Measurements from ENCODE around the gene IRF7. TPM values are rescaled to one million over a fixed set of nuclear protein-coding genes. Genes with fewer than 3 reads are reported as not detected.

Gene IRF7
- polyA plus RNA-seq, 1 of the 3 experiments (the other 2 are of a cell fraction), result 6.3 TPM

GRCh38 chr11:609341-609811, 6.4 kb downstream of the IRF7 start:
- H3K4me1 ChIP-seq (ENCODE audit: control insufficient read depth in 1 of 2, insufficient read depth in 2 of 2, low read depth in 1 of 2, low read length in 1 of 2), result peaks cover 4 to 18% of the 10 kb centered on the region in 2 experiments; a peak in 1 of 4 replicates
- TF ChIP-seq TAF1 (IDR thresholded peaks at IDR 0.05; ENCODE audit: borderline replicate concordance, low read depth, low read length), result no peak
- no peak for TF ChIP-seq SIN3A (IDR thresholded peaks at IDR 0.05; ENCODE audit: borderline replicate concordance, low read depth, low read length)
- TF ChIP-seq MAX (IDR thresholded peaks at IDR 0.05; ENCODE audit: low read depth), result no peak
- no peak for TF ChIP-seq MXI1 (IDR thresholded peaks at IDR 0.05; ENCODE audit: low read depth, low read length)
- no peak for TF ChIP-seq FOSL2 (IDR thresholded peaks at IDR 0.05; ENCODE audit: borderline replicate concordance, low read depth)
- TF ChIP-seq PBX3 (IDR thresholded peaks at IDR 0.05), result no peak
- no peaks in the 10 kb centered on the region for H3K27me3 ChIP-seq (ENCODE audit: insufficient read depth)
- POLR2A ChIA-PET, result interaction anchor here (1.2 kb wide), 1 partner anchor 24 kb away, joined by 3 read pairs; no protein-coding TSS in a partner anchor
- H3K9ac ChIP-seq, result no peak overlapping the region
- peaks cover 6% of the 10 kb centered on the region for H3F3A ChIP-seq (replicated peaks; ENCODE audit: insufficient read depth)
- no peak overlapping the region for H2AFZ ChIP-seq (ENCODE audit: low read depth)
- H4K20me1 ChIP-seq (ENCODE audit: insufficient read depth), result peaks cover 30% of the 10 kb centered on the region
- no peak for DNase-seq
- CTCF ChIA-PET, result no interaction called here
- H3K9me3 ChIP-seq, result no peaks in the 10 kb centered on the region
- no peak overlapping the region for H3K27ac ChIP-seq (ENCODE audit: low read depth in 2 of 2, low read length in 1 of 2)
- WGBS (ENCODE audit: low lambda C conversion rate), result 81% methylated on average over 6 of the region's 28 CpGs
- peaks cover 7% of the 10 kb centered on the region; the same call in 1 of the 2 replicates for H3K79me2 ChIP-seq (ENCODE audit: insufficient read depth)
- peaks cover 37 to 87% of the 10 kb centered on the region in 2 experiments for H3K36me3 ChIP-seq (replicated peaks in 1 of 2; ENCODE audit: control insufficient read depth in 1 of 2, insufficient read depth in 2 of 2, low read length in 1 of 2)
- H3K4me3 ChIP-seq (ENCODE audit: low read depth in 2 of 2, low read length in 1 of 2), result no peak overlapping the region
- H3K9me2 ChIP-seq, result no peaks in the 10 kb centered on the region
- no peak overlapping the region for H3K4me2 ChIP-seq

- no peak for DNase-seq
- Histone ChIP-seq H2AFZ (ENCODE audit: low read depth) (no peak overlapping the region), H3K4me2 (no peak overlapping the region), H3K79me2 (ENCODE audit: insufficient read depth) (peaks cover 7% of the 10 kb centered on the region; the same call in 1 of the 2 replicates), H3K4me1 (ENCODE audit: control insufficient read depth in 1 of 2, insufficient read depth in 2 of 2, low read depth in 1 of 2, low read length in 1 of 2) (peaks cover 4 to 14% of the 10 kb centered on the region in 2 experiments; a peak in 1 of 4 replicates), H3K27ac (ENCODE audit: low read depth in 2 of 2, low read length in 1 of 2) (no peak overlapping the region), H3F3A (replicated peaks; ENCODE audit: insufficient read depth) (peaks cover 6% of the 10 kb centered on the region), H3K36me3 (replicated peaks in 1 of 2; ENCODE audit: control insufficient read depth in 1 of 2, insufficient read depth in 2 of 2, low read length in 1 of 2) (peaks cover 38 to 91% of the 10 kb centered on the region in 2 experiments), H3K4me3 (ENCODE audit: low read depth in 2 of 2, low read length in 1 of 2) (no peak overlapping the region), H3K9me3 (no peaks in the 10 kb centered on the region), H4K20me1 (ENCODE audit: insufficient read depth) (peaks cover 29% of the 10 kb centered on the region), H3K9ac (no peak overlapping the region), H3K9me2 (no peaks in the 10 kb centered on the region), H3K27me3 (ENCODE audit: insufficient read depth) (no peaks in the 10 kb centered on the region)
- 95% methylated on average over 18 of the region's 28 CpGs for WGBS (ENCODE audit: low lambda C conversion rate)
- CTCF ChIA-PET, result interaction anchor here (0.7 kb wide), 1 partner anchor 19 kb away, joined by 3 read pairs; no protein-coding TSS in a partner anchor
- POLR2A ChIA-PET, result interaction anchor here (1.2 kb wide), 1 partner anchor 23 kb away, joined by 3 read pairs; no protein-coding TSS in a partner anchor
- TF ChIP-seq GATA2 (CRISPR knock-in tag; IDR thresholded peaks at IDR 0.05), result no peak
Observed at GRCh38 chr11:608791-609251, 6.9 kb downstream of the IRF7 start.

- POLR2A ChIA-PET, result interaction anchor here (0.6 to 1.6 kb wide), 3 partner anchors 7 to 89 kb away, joined by 3 read pairs; partner anchors contain the start of gene IRF7
- no peak overlapping the region for H3K9ac ChIP-seq
- no peak overlapping the region for H3K4me3 ChIP-seq (ENCODE audit: low read depth in 2 of 2, low read length in 1 of 2)
- CTCF ChIA-PET, result interaction anchor here (0.7 kb wide), 2 partner anchors 20 to 119 kb away, joined by 3 read pairs; no protein-coding TSS in a partner anchor
- no peaks in the 10 kb centered on the region for H3K9me3 ChIP-seq
- 96% methylated on average over 28 of the region's 45 CpGs for WGBS (ENCODE audit: low lambda C conversion rate)
- H3K9me2 ChIP-seq, result no peaks in the 10 kb centered on the region
- peaks cover 26% of the 10 kb centered on the region for H4K20me1 ChIP-seq (ENCODE audit: insufficient read depth)
- H3K36me3 ChIP-seq (replicated peaks in 1 of 2; ENCODE audit: control insufficient read depth in 1 of 2, insufficient read depth in 2 of 2, low read length in 1 of 2), result peaks cover 42 to 90% of the 10 kb centered on the region in 2 experiments
- no peak for DNase-seq
- no peak overlapping the region for H3K27ac ChIP-seq (ENCODE audit: low read depth in 2 of 2, low read length in 1 of 2)
- H3K4me1 ChIP-seq (ENCODE audit: control insufficient read depth in 1 of 2, insufficient read depth in 2 of 2, low read depth in 1 of 2, low read length in 1 of 2), result peaks cover 4 to 14% of the 10 kb centered on the region in 2 experiments; a peak in 1 of 4 replicates
- H3K27me3 ChIP-seq (ENCODE audit: insufficient read depth), result no peaks in the 10 kb centered on the region
- peaks cover 6% of the 10 kb centered on the region for H3F3A ChIP-seq (replicated peaks; ENCODE audit: insufficient read depth)
- H3K79me2 ChIP-seq (ENCODE audit: insufficient read depth), result peaks cover 10% of the 10 kb centered on the region; the same call in 1 of the 2 replicates
- no peak overlapping the region for H3K4me2 ChIP-seq
- no peak overlapping the region for H2AFZ ChIP-seq (ENCODE audit: low read depth)
- TF ChIP-seq RAD21 (IDR thresholded peaks at IDR 0.05; ENCODE audit: low read length), result no peak
- TF ChIP-seq PBX3 (IDR thresholded peaks at IDR 0.05), result no peak
- no peak for TF ChIP-seq GABPA (IDR thresholded peaks at IDR 0.05; ENCODE audit: low read depth)
- no peak for TF ChIP-seq CHD2 (IDR thresholded peaks at IDR 0.05; ENCODE audit: low read length, partially characterized antibody)
- no peak for TF ChIP-seq YY1 (IDR thresholded peaks at IDR 0.05; ENCODE audit: low read depth)
- no peak for TF ChIP-seq IRF3 (IDR thresholded peaks at IDR 0.05; ENCODE audit: low read depth, low read length)
- TF ChIP-seq ELF1 (IDR thresholded peaks at IDR 0.05), result no peak
- no peak for TF ChIP-seq RXRA (IDR thresholded peaks at IDR 0.05; ENCODE audit: borderline replicate concordance, low read depth)
- TF ChIP-seq TCF12 (IDR thresholded peaks at IDR 0.05), result no peak
- TF ChIP-seq POLR2AphosphoS5 (IDR thresholded peaks at IDR 0.05; ENCODE audit: low read depth, low read length), result no peak
- TF ChIP-seq JUND (IDR thresholded peaks at IDR 0.05), result no peak
- TF ChIP-seq EZH2phosphoT487 (IDR thresholded peaks at IDR 0.05; ENCODE audit: borderline replicate concordance, low read depth), result no peak
- TF ChIP-seq SIN3A (IDR thresholded peaks at IDR 0.05; ENCODE audit: borderline replicate concordance, low read depth, low read length), result no peak
Observed at GRCh38 chr11:607971-608659, 7.6 kb downstream of the IRF7 start.

Measured in SK-N-SH (cell line).